GM12878 (cell line): ENCODE data around the gene MPZL3. TPM values are rescaled to one million over a fixed set of nuclear protein-coding genes. Genes with fewer than 3 reads are reported as not detected.

ENCODE experiments used
- ATAC-seq: fragments of 200-7000 bp; cut with Tn5 transposase; 3 replicates; pipeline ENCODE4 v1.9.1; 2020; ENCODE audit warnings: mild to moderate bottlenecking, moderate library complexity
- BruUV-seq: library from RNA; stranded (reverse); fragments of 400-500 nt; replicated peaks from 2 replicates; lab custom pipeline; 2021; lab: Mats Ljungman, UMichigan
- CTCF ChIA-PET: fragments of 300-600 bp; sonication (Branson Sonifier 250); formaldehyde crosslinking; extraction: SDS; loops from one replicate; lab custom pipeline; 2021; ENCODE audit warnings: inconsistent platforms; lab: Yijun Ruan, JAX
- POLR2A ChIA-PET: fragments of 350-600 bp; formaldehyde crosslinking; extraction: SDS; loops from one replicate; lab custom pipeline; 2021; ENCODE audit warnings: inconsistent platforms; lab: Charles Lee
- RAD21 ChIA-PET: fragments of 300-600 bp; sonication (Branson Sonifier 250); formaldehyde crosslinking; loops from one replicate; lab custom pipeline; 2023; ENCODE audit warnings: antibody characterized with exemption; ENCODE audit not compliant: unreplicated experiment; lab: Charles Lee
- SMC1A ChIA-PET: fragments of 300-600 bp; sonication (Branson Sonifier 250); formaldehyde crosslinking; loops from one replicate; lab custom pipeline; 2023; ENCODE audit not compliant: unreplicated experiment, uncharacterized antibody; lab: Charles Lee
- DNase-seq: peaks from one replicate; pipeline ENCODE4 v3.0.0-alpha.2; 2011; ENCODE audit warnings: low read depth, low spot score
- FAIRE-seq: peaks from 3 replicates; lab custom pipeline; 2011; peaks lifted over from hg19 to GRCh38; lab: Jason Lieb, UNC
- H2AFZ ChIP-seq: 2 replicates; pipeline ENCODE4 v1.6.0; 2011; ENCODE audit warnings: low read depth, low read length, control low read depth; ENCODE audit not compliant: control insufficient read depth
- H3K27ac ChIP-seq: 2 replicates; pipeline ENCODE4 v1.5.1; 2011; ENCODE audit warnings: control low read depth; ENCODE audit not compliant: control insufficient read depth, insufficient read depth
- H3K27me3 ChIP-seq, 2 experiments: replicated peaks in 1 of 2; 2 replicates each; pipeline versions ENCODE4 v1.6.0 to v1.6.1; 2011; ENCODE audit warnings: low read length in 1 of 2; ENCODE audit not compliant: control insufficient read depth in 2 of 2, insufficient read depth in 2 of 2
- H3K36me3 ChIP-seq, 2 experiments: 2 replicates each; pipeline ENCODE4 v1.5.1; 2011; ENCODE audit warnings: low read length in 1 of 2; ENCODE audit not compliant: control insufficient read depth in 2 of 2, insufficient read depth in 2 of 2
- H3K4me1 ChIP-seq: 2 replicates; pipeline ENCODE4 v1.6.1; 2011; ENCODE audit warnings: mild to moderate bottlenecking, low read length, moderate library complexity, mixed read lengths; ENCODE audit not compliant: control insufficient read depth, insufficient read depth
- H3K4me2 ChIP-seq: 2 replicates; pipeline ENCODE4 v1.6.0; 2011; ENCODE audit warnings: control low read depth; ENCODE audit not compliant: control insufficient read depth, insufficient read depth
- H3K4me3 ChIP-seq: fragments of 200-600 bp; sonication (generic); 2 replicates; pipeline ENCODE4 v1.5.1; 2016
- H3K79me2 ChIP-seq: 2 replicates; pipeline ENCODE4 v1.6.0; 2011; ENCODE audit warnings: low read length; ENCODE audit not compliant: control insufficient read depth, insufficient read depth
- H3K9ac ChIP-seq: 2 replicates; pipeline ENCODE4 v1.8.0; 2011; ENCODE audit warnings: low read length, control low read depth, mixed read lengths; ENCODE audit not compliant: control insufficient read depth, insufficient read depth
- H3K9me3 ChIP-seq: replicated peaks from 3 replicates; pipeline ENCODE4 v1.5.1; 2011; ENCODE audit warnings: mild to moderate bottlenecking, low read length; ENCODE audit not compliant: control insufficient read depth, insufficient read depth
- H4K20me1 ChIP-seq: 2 replicates; pipeline ENCODE4 v1.6.0; 2011; ENCODE audit not compliant: control insufficient read depth, insufficient read depth
- CTCF ChIP-seq, 3 experiments: IDR thresholded peaks in 2 of 3; conservative IDR thresholded peaks in 1 of 3; 2 replicates each; pipeline ENCODE4 v1.5.1; 2011; ENCODE audit warnings: low read depth in 3 of 3, low read length in 3 of 3, mild to moderate bottlenecking in 3 of 3, control low read depth in 2 of 3, moderate library complexity in 2 of 3, inconsistent platforms in 1 of 3, mixed read lengths in 1 of 3; ENCODE audit not compliant: control insufficient read depth in 2 of 3, insufficient read depth in 1 of 3; ENCODE audit errors: extremely low read depth in 1 of 3
- NFYB ChIP-seq: IDR thresholded peaks from 2 replicates; pipeline ENCODE4 v1.6.1; 2011; ENCODE audit warnings: low read depth, mild to moderate bottlenecking, low read length, improper control_type of control experiment, moderate library complexity; ENCODE audit not compliant: insufficient read depth
- PAX8 ChIP-seq: fragments of 450-650 bp; IDR thresholded peaks from 2 replicates; pipeline ENCODE4 v1.6.1; 2017; ENCODE audit warnings: mild to moderate bottlenecking, moderate library complexity
- RCOR1 ChIP-seq: conservative IDR thresholded peaks from 2 replicates; pipeline ENCODE4 v1.6.1; 2012; ENCODE audit warnings: low read depth, low read length, improper control_type of control experiment
- RUNX3 ChIP-seq: IDR thresholded peaks from 2 replicates; pipeline ENCODE4 v1.6.1; 2012; ENCODE audit warnings: low read length, inconsistent platforms
- ZNF384 ChIP-seq: IDR thresholded peaks from 2 replicates; pipeline ENCODE4 v1.6.1; 2012; ENCODE audit warnings: low read depth, mild to moderate bottlenecking, low read length, improper control_type of control experiment, borderline replicate concordance
- WGBS: methylation state at CpG from one replicate; pipeline ENCODE4 v1.1.6; 2016; ENCODE audit warnings: low lambda C conversion rate; ENCODE audit not compliant: insufficient replicate concordance, insufficient coverage; ENCODE audit errors: missing lambda C conversion rate; 5-methylcytosine and 5-hydroxymethylcytosine counted together
- in situ Hi-C: fragments of 300-500 bp; cut with MboI; formaldehyde crosslinking; loops from 9 replicates; pipeline ENCODE4 v1.14.3; 2018; ENCODE audit warnings: mixed read lengths
- intact Hi-C: fragments of 100-400 bp; cut with micrococcal nuclease; formaldehyde crosslinking; loops from one replicate; pipeline ENCODE4 v1.14.2; 2022; ENCODE audit not compliant: unreplicated experiment
- polyA plus RNA-seq, 11 experiments: library from polyadenylated mRNA; depleted of rRNA in 4 of 11; unstranded in 6 of 11; stranded (reverse) in 5 of 11; fragments of >200 nt; fragmentation: Nextera tagmentation in 4 of 11; fragmentation: Illumina TruSeq in 1 of 11; extraction: Ambion mirVana in 4 of 11; extraction: Trizol in 1 of 11; gene quantifications; 1 replicate in 1 of 11; 2 replicates in 10 of 11; pipeline versions ENCODE4 v1.2.1 to v1.2.3, GENCODE V29; 2011 to 2016; ENCODE audit warnings: inconsistent platforms in 2 of 11, missing spikeins in 2 of 11, low read depth in 1 of 11
- total RNA-seq, 4 experiments: library from RNA; depleted of rRNA in 3 of 4; stranded (reverse); fragments of >200 nt in 3 of 4; fragmentation: Illumina TruSeq in 1 of 4; extraction: Trizol in 1 of 4; gene quantifications; 2 replicates each; pipeline versions ENCODE4 v1.2.1 to v1.2.3, GENCODE V29; 2013 to 2021
- TF ChIP-seq, protein P1 (sequence below): fragments of 450-650 bp; IDR thresholded peaks from 2 replicates; pipeline ENCODE4 v1.6.1; 2018; ENCODE audit warnings: borderline replicate concordance, mild to moderate bottlenecking; ENCODE audit not compliant: partially characterized antibody

The MPZL3 gene
- total and polyA plus RNA-seq, 10 of the 15 experiments (the other 5 are each of a cell fraction or from before 2014, with no cell fraction given), result 2.1 to 7.5 (median 6.2) TPM

DNA sequence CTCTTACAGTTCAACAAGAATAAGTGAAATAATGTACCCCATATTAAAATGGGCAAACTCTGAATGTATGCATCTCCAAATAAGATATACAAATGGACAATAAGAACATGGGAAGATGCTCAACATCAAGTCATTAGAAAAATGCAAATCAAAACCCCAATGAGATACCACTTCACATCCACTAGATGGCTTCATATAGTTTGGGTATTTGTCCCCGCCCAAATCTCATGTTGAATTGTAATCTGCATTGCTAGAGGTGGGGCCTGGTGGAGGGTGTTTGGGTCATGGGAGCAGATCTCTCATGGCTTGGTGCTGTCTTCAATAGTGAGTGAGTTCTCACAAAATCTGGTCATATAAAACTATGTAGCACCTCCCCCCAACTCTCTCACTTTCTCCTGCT lies 6.2 kb upstream of the MPZL3 start:
- Histone ChIP-seq H3K9me3 (no peaks in the 10 kb centered on the region; the same call in 1 of the 3 replicates), H2AFZ (no peak overlapping the region), H3K4me3 (no peak overlapping the region), H3K36me3 (no peaks in the 10 kb centered on the region), H4K20me1 (no peaks in the 10 kb centered on the region)
- ChIA-PET RAD21 (interaction anchor here (1.6 kb wide), 1 partner anchor 42 kb away, joined by 3 read pairs; no protein-coding TSS in a partner anchor), CTCF (interaction anchor here (1.2 to 6.4 kb wide), 4 partner anchors 10 to 60 kb away, joined by 3 to 39 read pairs (median 4); partner anchors contain the start of gene JAML), SMC1A (interaction anchor here (1.3 to 10.2 kb wide), 3 partner anchors 20 to 56 kb away, joined by 4 to 56 read pairs (median 17); no protein-coding TSS in a partner anchor)
- no TSS peak for BruUV-seq
- WGBS, result 0% methylated on average over 1 of the region's 1 CpG
- FAIRE-seq, result no peak
- intact Hi-C loops, result no loop called here
- TF ChIP-seq RUNX3, result no peak
- no peak for TF ChIP-seq RCOR1
- no peak for TF ChIP-seq PAX8
- TF ChIP-seq NFYB, result no peak
- no peak for TF ChIP-seq ZNF384
- TF ChIP-seq, protein P1, sequence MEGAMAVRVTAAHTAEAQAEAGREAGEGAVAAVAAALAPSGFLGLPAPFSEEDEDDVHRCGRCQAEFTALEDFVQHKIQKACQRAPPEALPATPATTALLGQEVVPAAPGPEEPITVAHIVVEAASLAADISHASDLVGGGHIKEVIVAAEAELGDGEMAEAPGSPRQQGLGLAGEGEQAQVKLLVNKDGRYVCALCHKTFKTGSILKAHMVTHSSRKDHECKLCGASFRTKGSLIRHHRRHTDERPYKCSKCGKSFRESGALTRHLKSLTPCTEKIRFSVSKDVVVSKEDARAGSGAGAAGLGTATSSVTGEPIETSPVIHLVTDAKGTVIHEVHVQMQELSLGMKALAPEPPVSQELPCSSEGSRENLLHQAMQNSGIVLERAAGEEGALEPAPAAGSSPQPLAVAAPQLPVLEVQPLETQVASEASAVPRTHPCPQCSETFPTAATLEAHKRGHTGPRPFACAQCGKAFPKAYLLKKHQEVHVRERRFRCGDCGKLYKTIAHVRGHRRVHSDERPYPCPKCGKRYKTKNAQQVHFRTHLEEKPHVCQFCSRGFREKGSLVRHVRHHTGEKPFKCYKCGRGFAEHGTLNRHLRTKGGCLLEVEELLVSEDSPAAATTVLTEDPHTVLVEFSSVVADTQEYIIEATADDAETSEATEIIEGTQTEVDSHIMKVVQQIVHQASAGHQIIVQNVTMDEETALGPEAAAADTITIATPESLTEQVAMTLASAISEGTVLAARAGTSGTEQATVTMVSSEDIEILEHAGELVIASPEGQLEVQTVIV, result no peak
- TF ChIP-seq CTCF (IDR thresholded peaks at IDR 0.05 in 2 of 3, conservative IDR thresholded peaks at IDR 0.05 in 1 of 3; ENCODE audit: control insufficient read depth in 2 of 3, extremely low read depth in 1 of 3, insufficient read depth in 1 of 3, low read depth in 3 of 3, low read length in 3 of 3), result peak in 1 of 3 experiments; percentile 25; a peak in 1 of 6 replicates
- TF ChIP-seq, all 136 proteins: peak for 1
- in situ Hi-C loops, result no loop called here
- no peak overlapping the region for H3K4me2 ChIP-seq
- H3K27me3 ChIP-seq, result peaks cover 0 to 2% of the 10 kb centered on the region in 2 experiments; a peak in 1 of 4 replicates
- no peak overlapping the region for H3K27ac ChIP-seq
- H3K4me1 ChIP-seq, result peaks cover 2% of the 10 kb centered on the region; the same call in 1 of the 2 replicates
- POLR2A ChIA-PET, result no interaction called here
- H3K9ac ChIP-seq, result no peak overlapping the region
- DNase-seq (no peak), ATAC-seq (no peak)
- no peaks in the 10 kb centered on the region for H3K79me2 ChIP-seq
